ENCODE measurements around the gene NLRP10.
"Not testable (repeated sequence)": the region's sequence is repeated elsewhere in the genome, so short reads cannot be mapped to it uniquely, and the experiment has no call there.

Gene NLRP10

GRCh38 chr11:7965386-7965785 is at the start of gene NLRP10:
Gene NLRP10, minus strand, starts transcription at chr11:7965447. Its CDS starts 1,952 bp downstream, at chr11:7963495.
- DNase-seq, result no peak

GRCh38 chr11:8013833-8014232 is 48.6 kb upstream of the NLRP10 start:
- DNase-seq, result no peak

- DNase-seq, result no peak
Measured at GRCh38 chr11:8011981-8012444, 46.8 kb upstream of the NLRP10 start.

- DNase-seq, result no peak
Measured at GRCh38 chr11:8011371-8011770, 46.1 kb upstream of the NLRP10 start.

GRCh38 chr11:8009856-8010255 is 44.6 kb upstream of the NLRP10 start:
- DNase-seq, result no peak

GRCh38 chr11:8008212-8008611 is 43.0 kb upstream of the NLRP10 start:
- no peak for DNase-seq

GRCh38 chr11:8006349-8006977 is 41.2 kb upstream of the NLRP10 start:
- peak; percentile 27 for DNase-seq

- DNase-seq, result no peak
Measured at GRCh38 chr11:8005556-8005955, 40.3 kb upstream of the NLRP10 start.

GRCh38 chr11:8004008-8004407 is 38.8 kb upstream of the NLRP10 start:
- DNase-seq, result no peak

- DNase-seq, result no peak
Measured at GRCh38 chr11:8003187-8003586, 37.9 kb upstream of the NLRP10 start.

GRCh38 chr11:8002676-8003075 is 37.4 kb upstream of the NLRP10 start:
- no peak for DNase-seq

- DNase-seq, result no peak
Measured at GRCh38 chr11:8000390-8000789, 35.1 kb upstream of the NLRP10 start.

- DNase-seq, result no peak
Measured at GRCh38 chr11:7999795-8000194, 34.5 kb upstream of the NLRP10 start.

- no peak for DNase-seq
Measured at GRCh38 chr11:7994581-7995278, 29.5 kb upstream of the NLRP10 start.

GRCh38 chr11:7987560-7987883 is 22.3 kb upstream of the NLRP10 start:
- DNase-seq, result not testable (repeated sequence)

GRCh38 chr11:7986768-7987559 is 21.7 kb upstream of the NLRP10 start, which contains the start of gene EIF3F:
Gene EIF3F, plus strand, starts transcription at chr11:7987337. Its CDS starts 16 bp downstream, at chr11:7987353.
- DNase-seq, result peak; percentile 94

GRCh38 chr11:7983832-7984590 is 18.8 kb upstream of the NLRP10 start:
- DNase-seq, result no peak

GRCh38 chr11:7982582-7983119 is 17.4 kb upstream of the NLRP10 start:
- DNase-seq, result no peak

- DNase-seq, result no peak
Measured at GRCh38 chr11:7981619-7982157, 16.4 kb upstream of the NLRP10 start.

GRCh38 chr11:7977232-7977917 is 12.1 kb upstream of the NLRP10 start:
- no peak for DNase-seq

- DNase-seq, result no peak
Measured at GRCh38 chr11:7974668-7975067, 9.4 kb upstream of the NLRP10 start.

- DNase-seq, result no peak
Measured at GRCh38 chr11:7973011-7973410, 7.8 kb upstream of the NLRP10 start.
